Measurements from ENCODE around the gene NHERF1. TPM values are rescaled to one million over a fixed set of nuclear protein-coding genes. Genes with fewer than 3 reads are reported as not detected.

The NHERF1 gene
- total RNA-seq (2021) = 83.6 and 105 TPM in 2 replicates
- percentile 58 among the genes with signal in this experiment for Bru-seq, nascent RNA
- percentile 59 among the genes with signal in this experiment for BruChase-seq, experiment 1, labeled RNA remaining after a 2-hour chase
- BruChase-seq, experiment 2, labeled RNA remaining after a 6-hour chase = percentile 78 among the genes with signal in this experiment
- long read RNA-seq, transcript SLC9A3R1-201 (6 exons, 1,969 nt) = major isoform, 118 of 123 reads
- long read RNA-seq, partial matches to known transcripts = 1 of 123 reads
- long read RNA-seq, other reads (novel, unspliced or antisense) = 2 of 123 reads

- intact Hi-C loops (cut with micrococcal nuclease; ENCODE audit: unreplicated experiment) = no loop called here
- TF ChIP-seq, protein P1, sequence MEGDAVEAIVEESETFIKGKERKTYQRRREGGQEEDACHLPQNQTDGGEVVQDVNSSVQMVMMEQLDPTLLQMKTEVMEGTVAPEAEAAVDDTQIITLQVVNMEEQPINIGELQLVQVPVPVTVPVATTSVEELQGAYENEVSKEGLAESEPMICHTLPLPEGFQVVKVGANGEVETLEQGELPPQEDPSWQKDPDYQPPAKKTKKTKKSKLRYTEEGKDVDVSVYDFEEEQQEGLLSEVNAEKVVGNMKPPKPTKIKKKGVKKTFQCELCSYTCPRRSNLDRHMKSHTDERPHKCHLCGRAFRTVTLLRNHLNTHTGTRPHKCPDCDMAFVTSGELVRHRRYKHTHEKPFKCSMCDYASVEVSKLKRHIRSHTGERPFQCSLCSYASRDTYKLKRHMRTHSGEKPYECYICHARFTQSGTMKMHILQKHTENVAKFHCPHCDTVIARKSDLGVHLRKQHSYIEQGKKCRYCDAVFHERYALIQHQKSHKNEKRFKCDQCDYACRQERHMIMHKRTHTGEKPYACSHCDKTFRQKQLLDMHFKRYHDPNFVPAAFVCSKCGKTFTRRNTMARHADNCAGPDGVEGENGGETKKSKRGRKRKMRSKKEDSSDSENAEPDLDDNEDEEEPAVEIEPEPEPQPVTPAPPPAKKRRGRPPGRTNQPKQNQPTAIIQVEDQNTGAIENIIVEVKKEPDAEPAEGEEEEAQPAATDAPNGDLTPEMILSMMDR (conservative IDR thresholded peaks at IDR 0.05) = 0 out of 2 replicates have a peak, but pooled peaks have one; percentile 29
- TF ChIP-seq EZH2 (IDR thresholded peaks at IDR 0.05; ENCODE audit: low read depth) = no peak
- DNase-seq = peak; percentile 30 to 78
These were observed at the start of gene NHERF1 for GRCh38 chr17:74748529-74749278. Gene NHERF1 (plus strand): TSS chr17:74748628. CDS start chr17:74748847, 219 bp downstream.

DNA sequence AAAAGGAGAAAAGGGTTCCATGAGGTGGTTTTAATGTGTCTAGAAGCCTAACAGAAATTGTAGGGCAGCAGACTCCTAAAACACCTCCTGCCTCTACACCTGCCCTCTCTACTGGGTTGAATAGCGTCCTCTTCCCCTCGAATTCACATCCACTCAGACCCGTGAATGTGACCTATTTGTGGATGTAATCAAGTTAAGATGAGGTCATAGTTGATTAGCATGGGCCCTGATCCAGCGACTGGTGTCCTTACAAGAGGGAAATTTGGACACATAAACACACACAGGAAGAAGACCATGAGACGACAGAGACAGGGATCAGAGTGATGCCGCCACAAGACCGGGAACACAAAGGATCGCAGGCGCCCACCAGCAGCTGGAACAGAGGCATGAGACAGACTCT is 49.2 kb upstream of the NHERF1 start:
- H3K4me1 ChIP-seq (replicated peaks; ENCODE audit: insufficient read depth) = no peaks in the 10 kb centered on the region
- no peak for TF ChIP-seq EZH2 (IDR thresholded peaks at IDR 0.05; ENCODE audit: low read depth)
- TF ChIP-seq, protein P1 (conservative IDR thresholded peaks at IDR 0.05) = no peak
- no peaks in the 10 kb centered on the region for H3K79me2 ChIP-seq (ENCODE audit: low read depth)
- peaks cover 80% of the 10 kb centered on the region for H3K27me3 ChIP-seq (ENCODE audit: insufficient read depth, low read depth)
- CTCF ChIA-PET = no interaction called here
- H3F3A ChIP-seq (ENCODE audit: insufficient read depth, low read depth) = no peaks in the 10 kb centered on the region
- H3K9me3 ChIP-seq (ENCODE audit: insufficient read depth, low read depth) = no peaks in the 10 kb centered on the region
- H3K4me2 ChIP-seq = no peak overlapping the region
- H3K4me3 ChIP-seq = no peak overlapping the region
- H2AFZ ChIP-seq = no peak overlapping the region
- POLR2A ChIA-PET (ENCODE audit: unreplicated experiment) = no interaction called here
- H4K20me1 ChIP-seq (ENCODE audit: insufficient read depth) = no peaks in the 10 kb centered on the region
- H3K9me2 ChIP-seq (ENCODE audit: insufficient read depth) = no peaks in the 10 kb centered on the region
- DNase-seq = no peak
- no peaks in the 10 kb centered on the region for H3K36me3 ChIP-seq (ENCODE audit: low read depth)
- BruUV-seq (replicated peaks) = no TSS peak
- no peak overlapping the region for H3K27ac ChIP-seq
- intact Hi-C loops (cut with micrococcal nuclease; ENCODE audit: unreplicated experiment) = no loop called here

More at GRCh38 chr17:74748529-74749278, at the start of gene NHERF1:
- peak within 1 kb of the TSS; percentile 94 for H2AFZ ChIP-seq
- no peak within 1 kb of the TSS for H3K27ac ChIP-seq
- H3K27me3 ChIP-seq (ENCODE audit: insufficient read depth, low read depth) = no peaks in the 10 kb centered on the region
- peak within 1 kb of the TSS; percentile 99 for H3K4me3 ChIP-seq
- H3K9me3 ChIP-seq (ENCODE audit: insufficient read depth, low read depth) = no peaks in the 10 kb centered on the region
- peak within 1 kb of the TSS; percentile 97 for H3K4me2 ChIP-seq
- no peaks in the 10 kb centered on the region for H3K9me2 ChIP-seq (ENCODE audit: insufficient read depth)
- ChIA-PET POLR2A (ENCODE audit: unreplicated experiment) (interaction anchor here (0.6 to 1.2 kb wide), 3 partner anchors 11 to 123 kb away, joined by 4 to 7 read pairs (median 5); no protein-coding TSS in a partner anchor), CTCF (no interaction called here)
- TSS peak; percentile 67 for BruUV-seq (replicated peaks)
- H3K36me3 ChIP-seq (ENCODE audit: low read depth) = peaks cover 5% of the 10 kb centered on the region; the same call in 1 of the 2 replicates
- H3K4me1 ChIP-seq (replicated peaks; ENCODE audit: insufficient read depth) = peaks cover 40% of the 10 kb centered on the region
- peaks cover 49% of the 10 kb centered on the region for H3K79me2 ChIP-seq (ENCODE audit: low read depth)
- H3F3A ChIP-seq (ENCODE audit: insufficient read depth, low read depth) = peaks cover 9% of the 10 kb centered on the region; the same call in 1 of the 2 replicates
- peaks cover 15% of the 10 kb centered on the region for H4K20me1 ChIP-seq (ENCODE audit: insufficient read depth)

DNA sequence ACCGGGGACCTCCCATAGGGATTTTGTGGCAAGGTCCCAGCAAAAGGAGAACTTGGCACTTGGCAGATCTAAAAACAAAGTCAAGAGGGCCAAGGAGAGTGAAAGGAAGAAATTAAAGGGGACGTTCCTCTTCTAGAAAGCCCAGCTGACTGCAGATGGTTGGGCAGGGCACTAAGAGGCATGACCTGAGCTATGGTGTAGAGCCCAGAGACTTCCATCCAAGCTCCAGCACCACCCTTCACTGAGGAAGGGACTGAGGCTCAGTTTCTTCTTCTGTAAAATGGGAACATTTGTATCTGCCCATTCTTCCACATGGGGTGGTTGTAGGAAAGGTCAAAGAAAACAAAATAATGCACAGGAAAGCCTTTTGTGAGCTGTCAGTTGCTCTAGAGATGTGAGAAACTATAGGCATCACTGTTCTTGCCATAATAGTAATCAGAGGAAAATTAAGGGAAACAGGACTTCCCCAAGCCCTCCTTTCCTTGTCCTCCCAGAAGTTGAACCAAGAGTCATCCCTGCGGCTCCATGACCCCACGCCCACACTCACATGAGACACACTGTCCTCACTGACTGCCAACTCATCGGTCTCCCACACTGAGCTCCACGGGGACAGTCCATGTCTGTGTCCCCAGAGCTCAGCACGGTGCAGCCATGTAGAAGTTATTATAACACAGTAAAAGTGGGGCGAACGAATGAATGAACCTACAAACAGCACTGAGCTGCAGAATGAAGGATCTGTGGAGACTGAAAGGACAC is 46.1 kb upstream of the NHERF1 start:
- Histone ChIP-seq H2AFZ (no peak overlapping the region), H3K4me1 (replicated peaks; ENCODE audit: insufficient read depth) (no peaks in the 10 kb centered on the region), H3K36me3 (ENCODE audit: low read depth) (no peaks in the 10 kb centered on the region), H3K9me3 (ENCODE audit: insufficient read depth, low read depth) (no peaks in the 10 kb centered on the region), H3K79me2 (ENCODE audit: low read depth) (no peaks in the 10 kb centered on the region), H3F3A (ENCODE audit: insufficient read depth, low read depth) (no peaks in the 10 kb centered on the region), H3K27ac (no peak overlapping the region), H3K27me3 (ENCODE audit: insufficient read depth, low read depth) (peaks cover 78% of the 10 kb centered on the region), H3K9me2 (ENCODE audit: insufficient read depth) (no peaks in the 10 kb centered on the region), H3K4me3 (no peak overlapping the region), H3K4me2 (no peak overlapping the region), H4K20me1 (ENCODE audit: insufficient read depth) (no peaks in the 10 kb centered on the region)
- TF ChIP-seq, protein P1 (conservative IDR thresholded peaks at IDR 0.05) = no peak
- TF ChIP-seq EZH2 (IDR thresholded peaks at IDR 0.05; ENCODE audit: low read depth) = no peak
- intact Hi-C loops (cut with micrococcal nuclease; ENCODE audit: unreplicated experiment) = no loop called here
- ChIA-PET CTCF (interaction anchor here (0.7 kb wide), 1 partner anchor 76 kb away, joined by 3 read pairs; no protein-coding TSS in a partner anchor), POLR2A (ENCODE audit: unreplicated experiment) (no interaction called here)
- no peak for DNase-seq
- no TSS peak for BruUV-seq (replicated peaks)
